Central memory CD8-positive, alpha-beta T cell (primary cell): ENCODE results near the gene CDC42BPA.
A peak's percentile ranks its signal among the peaks of the same experiment; 100 is the strongest.
"Not testable (repeated sequence)": the region's sequence is repeated elsewhere in the genome, so short reads cannot be mapped to it uniquely, and the experiment has no call there.

Source experiments
- ATAC-seq: fragments of 150-1000 bp; cut with Tn5 transposase; replicated peaks from 2 replicates; pipeline ENCODE4 v1.10.0; 2022; ENCODE audit warnings: mild to moderate bottlenecking, moderate FRiP score, moderate number of reproducible peaks; ENCODE audit not compliant: poor library complexity, severe bottlenecking; ENCODE audit errors: extremely low read depth
- DNase-seq, 2 donors: peaks; one replicate each; pipeline ENCODE4 v3.0.0; 2021; ENCODE audit warnings: low spot score in 2 of 2
- H3K27ac Mint-ChIP-seq: one replicate; pipeline ENCODE4 v1.8.0; 2022; ENCODE audit warnings: low read depth, mild to moderate bottlenecking, moderate library complexity, mixed read lengths
- H3K27me3 Mint-ChIP-seq: one replicate; pipeline ENCODE4 v1.8.0; 2022; ENCODE audit warnings: mixed read lengths
- H3K36me3 Mint-ChIP-seq: one replicate; pipeline ENCODE4 v1.8.0; 2022; ENCODE audit warnings: mild to moderate bottlenecking, moderate library complexity, mixed read lengths; ENCODE audit not compliant: insufficient read depth
- H3K4me1 Mint-ChIP-seq: one replicate; pipeline ENCODE4 v1.8.0; 2022; ENCODE audit warnings: mixed read lengths
- H3K4me3 Mint-ChIP-seq: one replicate; pipeline ENCODE4 v1.8.0; 2022; ENCODE audit warnings: mild to moderate bottlenecking, moderate library complexity, mixed read lengths
- H3K9me3 Mint-ChIP-seq: one replicate; pipeline ENCODE4 v1.8.0; 2022; ENCODE audit warnings: mixed read lengths

The CDC42BPA gene

DNA sequence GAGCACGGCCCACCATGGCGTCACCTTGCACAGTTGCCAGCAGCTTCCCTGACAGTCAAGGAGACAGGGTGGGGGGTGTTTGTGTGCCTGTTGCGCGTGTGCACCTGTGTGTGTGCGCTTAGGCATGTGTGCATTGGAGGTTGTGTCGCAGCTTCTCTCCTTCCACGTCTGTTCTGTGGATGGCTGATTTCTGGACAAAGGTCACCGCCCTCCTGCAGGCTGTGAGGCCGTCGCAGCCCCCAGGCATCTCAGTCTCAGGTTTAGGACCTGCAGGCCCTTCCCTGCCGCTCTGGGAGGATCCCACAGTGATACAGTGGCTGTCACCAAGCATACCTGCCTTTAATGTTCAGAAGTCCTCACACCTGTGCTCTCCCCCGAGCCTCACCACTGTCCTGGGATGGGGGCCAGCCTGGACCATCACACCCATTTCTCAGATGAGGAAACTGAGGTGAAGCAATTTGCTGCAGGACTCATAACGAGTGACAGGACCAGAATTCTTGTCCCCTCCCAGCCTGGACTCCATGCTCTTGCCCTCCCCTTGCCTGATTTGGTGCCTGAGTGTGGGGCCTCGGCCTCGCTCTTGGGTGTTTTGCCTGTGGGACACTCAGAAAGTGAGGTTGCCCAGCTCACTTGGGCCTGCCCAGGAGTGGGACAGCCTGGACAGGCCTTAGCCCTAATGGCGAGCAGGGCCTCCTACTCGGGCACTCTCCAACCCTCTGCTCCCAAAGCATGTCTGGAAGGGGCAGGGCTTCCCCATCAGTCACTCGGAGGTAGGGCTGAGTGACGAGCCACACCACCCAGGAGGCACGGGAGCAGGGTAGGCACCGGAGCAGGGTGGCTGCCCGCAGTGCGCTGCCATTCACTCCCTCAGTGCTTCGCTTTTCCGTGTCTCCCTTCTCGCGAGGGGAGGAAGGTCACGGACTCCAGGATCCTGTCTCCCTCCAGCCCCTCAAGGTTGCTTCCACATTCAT, 355.6 kb downstream of the CDC42BPA start:
- DNase-seq (no peak), ATAC-seq (no peak)
- Mint-ChIP-seq H3K4me1 (peaks cover 29% of the 10 kb centered on the region), H3K27ac (no peak overlapping the region), H3K9me3 (no peaks in the 10 kb centered on the region), H3K27me3 (no peaks in the 10 kb centered on the region), H3K4me3 (no peak overlapping the region), H3K36me3 (peaks cover 12% of the 10 kb centered on the region)

DNA sequence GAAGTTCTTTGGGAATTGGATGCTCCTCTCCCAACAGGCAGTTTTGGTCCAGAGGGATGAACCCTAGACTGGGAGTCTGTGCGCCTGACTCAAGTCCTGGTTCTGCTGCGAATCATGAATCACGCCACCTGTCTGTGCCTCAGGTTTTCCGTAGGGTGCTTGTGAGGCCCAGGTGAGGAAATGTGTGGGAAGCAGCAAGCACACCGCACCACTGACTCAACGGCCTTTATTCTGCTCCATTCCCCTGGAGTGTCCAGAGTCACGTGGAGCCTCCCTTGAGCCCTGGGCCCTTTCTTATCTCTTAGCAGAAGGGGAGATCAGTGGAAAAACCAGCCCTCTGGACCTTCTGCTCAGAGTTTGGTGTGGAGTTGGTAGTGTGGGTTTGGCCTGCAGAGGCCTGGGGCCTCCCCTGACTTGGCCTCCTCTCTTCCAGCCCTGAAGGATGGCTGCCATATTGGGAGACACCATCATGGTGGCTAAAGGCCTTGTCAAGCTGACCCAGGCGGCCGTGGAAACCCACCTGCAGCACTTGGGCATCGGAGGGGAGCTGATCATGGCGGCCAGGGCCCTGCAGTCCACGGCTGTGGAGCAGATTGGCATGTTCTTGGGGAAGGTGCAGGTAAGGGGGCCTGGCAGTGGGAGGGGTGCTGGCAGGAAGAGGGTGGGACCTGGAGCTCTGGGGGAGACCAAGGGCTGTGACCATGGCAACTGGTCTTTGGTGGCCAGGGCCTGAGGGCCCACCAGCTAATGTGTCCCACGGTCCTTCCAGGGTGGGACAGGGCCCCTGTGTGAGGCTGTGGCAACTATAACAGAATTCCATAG, 357.1 kb downstream of the CDC42BPA start:
- Mint-ChIP-seq H3K4me3 (no peak overlapping the region), H3K9me3 (peaks cover 8% of the 10 kb centered on the region), H3K27me3 (no peaks in the 10 kb centered on the region), H3K4me1 (peaks cover 34% of the 10 kb centered on the region), H3K36me3 (peaks cover 7% of the 10 kb centered on the region), H3K27ac (no peak overlapping the region)
- ATAC-seq (no peak), DNase-seq (no peak)

DNA sequence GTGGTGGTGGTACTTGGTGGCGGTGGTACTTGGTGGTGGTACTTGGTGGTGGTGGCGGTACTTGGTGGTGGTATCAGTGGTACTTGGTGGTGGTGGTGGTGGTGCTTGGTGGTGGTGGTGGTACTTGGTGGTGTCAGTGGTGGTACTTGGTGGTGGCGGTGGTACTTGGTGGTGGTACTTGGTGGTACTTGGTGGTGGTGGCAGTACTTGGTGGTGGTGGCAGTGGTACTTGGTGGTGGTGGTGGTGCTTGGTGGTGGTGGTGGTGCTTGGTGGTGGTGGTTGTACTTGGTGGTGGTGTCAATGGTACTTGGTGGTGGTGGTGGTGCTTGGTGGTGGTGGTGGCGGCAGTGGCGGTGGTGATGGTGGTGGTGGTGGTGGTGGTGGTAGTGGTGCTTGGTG, 358.0 kb downstream of the CDC42BPA start:
- H3K4me1 Mint-ChIP-seq: peaks cover 34% of the 10 kb centered on the region
- no peak overlapping the region for H3K27ac Mint-ChIP-seq
- DNase-seq (no peak), ATAC-seq (no peak)
- peaks cover 13% of the 10 kb centered on the region for H3K9me3 Mint-ChIP-seq
- H3K36me3 Mint-ChIP-seq: peaks cover 7% of the 10 kb centered on the region
- no peak overlapping the region for H3K4me3 Mint-ChIP-seq
- H3K27me3 Mint-ChIP-seq: no peaks in the 10 kb centered on the region

DNA sequence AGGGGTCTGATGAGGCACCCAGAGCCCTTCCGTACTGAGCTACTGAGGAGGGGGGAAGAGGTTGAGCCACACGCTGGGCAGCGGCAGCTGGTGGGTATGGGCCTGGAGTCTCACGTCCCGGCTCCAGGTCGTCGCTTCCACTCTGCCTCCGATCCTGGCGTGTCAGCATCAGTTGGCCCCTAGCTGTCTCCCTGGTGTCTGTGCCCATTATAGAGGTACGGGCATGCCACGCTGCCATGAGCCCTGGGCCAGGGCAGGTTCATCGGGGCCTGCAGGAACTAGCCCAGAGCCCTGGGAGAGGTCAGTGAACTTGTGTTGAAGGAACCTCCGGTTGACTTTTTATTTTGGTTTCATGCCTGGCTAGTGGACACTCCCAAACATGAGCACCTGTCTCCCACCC, 360.0 kb downstream of the CDC42BPA start:
- peaks cover 13% of the 10 kb centered on the region for H3K9me3 Mint-ChIP-seq
- H3K4me1 Mint-ChIP-seq: peaks cover 37% of the 10 kb centered on the region
- ATAC-seq: no peak
- peak overlapping the region; percentile 61 for H3K27ac Mint-ChIP-seq
- H3K27me3 Mint-ChIP-seq: no peaks in the 10 kb centered on the region
- DNase-seq: no peak
- no peak overlapping the region for H3K4me3 Mint-ChIP-seq
- H3K36me3 Mint-ChIP-seq: peaks cover 5% of the 10 kb centered on the region

DNA sequence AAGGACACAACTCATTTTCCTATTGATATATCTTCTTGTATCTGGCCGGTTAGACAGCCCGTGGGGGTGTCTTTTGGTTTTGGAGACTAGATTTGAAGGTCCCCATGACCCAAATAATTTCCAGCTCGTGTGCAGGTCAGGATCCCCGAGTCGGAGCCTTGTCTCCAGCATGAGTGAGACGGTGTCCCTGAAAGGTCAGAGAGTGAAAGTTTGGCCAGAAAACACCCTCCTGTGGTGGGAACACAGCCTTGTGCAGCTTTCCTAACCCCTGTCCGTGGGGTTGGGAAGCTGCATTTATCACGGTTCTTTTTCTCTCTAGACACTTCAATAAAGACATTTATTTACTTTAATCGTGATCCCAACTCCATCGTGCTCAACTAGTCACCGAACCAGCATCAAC, 360.6 kb downstream of the CDC42BPA start:
- H3K36me3 Mint-ChIP-seq: peaks cover 5% of the 10 kb centered on the region
- DNase-seq (no peak), ATAC-seq (no peak)
- H3K4me1 Mint-ChIP-seq: peaks cover 41% of the 10 kb centered on the region
- H3K4me3 Mint-ChIP-seq: no peak overlapping the region
- H3K9me3 Mint-ChIP-seq: peaks cover 13% of the 10 kb centered on the region
- no peaks in the 10 kb centered on the region for H3K27me3 Mint-ChIP-seq
- no peak overlapping the region for H3K27ac Mint-ChIP-seq

DNA sequence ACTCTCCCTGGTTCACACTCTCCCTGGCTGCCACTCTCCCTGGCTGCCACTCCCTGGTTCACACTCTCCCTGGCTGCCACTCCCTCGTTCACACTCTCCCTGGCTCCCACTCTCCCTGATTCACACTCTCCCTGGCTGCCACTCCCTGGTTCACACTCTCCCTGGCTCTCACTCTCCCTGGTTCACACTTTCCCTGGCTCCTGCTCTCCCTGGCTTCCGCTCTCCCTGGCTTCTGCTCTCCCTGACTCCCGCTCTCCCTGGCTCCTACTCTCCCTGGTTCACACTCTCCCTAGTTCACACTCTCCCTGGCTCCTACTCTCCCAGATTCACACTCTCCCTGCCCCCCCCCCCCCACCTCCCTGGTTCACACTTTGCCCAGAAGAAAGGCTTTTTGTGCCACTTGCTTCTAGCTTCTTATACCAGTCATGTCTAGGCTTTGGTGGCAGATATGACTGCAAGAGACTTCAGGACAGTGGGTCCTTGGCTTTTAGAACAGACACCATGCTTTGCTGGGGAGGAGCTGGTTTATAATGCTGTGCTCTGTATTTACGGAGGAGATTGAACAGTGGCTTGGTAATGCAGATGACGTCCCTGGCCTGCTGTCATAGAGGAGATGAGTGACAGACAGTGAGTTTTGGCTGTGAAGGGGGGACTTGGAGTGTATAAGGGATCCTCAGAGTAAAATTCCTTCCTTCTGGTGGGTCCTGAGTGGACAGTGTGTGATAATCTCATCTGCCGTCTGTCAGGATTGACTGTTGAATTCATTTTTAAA, 361.2 kb downstream of the CDC42BPA start:
- H3K36me3 Mint-ChIP-seq: peaks cover 4% of the 10 kb centered on the region
- peak overlapping the region; percentile 19 for H3K27ac Mint-ChIP-seq
- peaks cover 41% of the 10 kb centered on the region for H3K4me1 Mint-ChIP-seq
- peaks cover 13% of the 10 kb centered on the region for H3K9me3 Mint-ChIP-seq
- H3K4me3 Mint-ChIP-seq: no peak overlapping the region
- ATAC-seq (no peak), DNase-seq (no peak)
- H3K27me3 Mint-ChIP-seq: no peaks in the 10 kb centered on the region

DNA sequence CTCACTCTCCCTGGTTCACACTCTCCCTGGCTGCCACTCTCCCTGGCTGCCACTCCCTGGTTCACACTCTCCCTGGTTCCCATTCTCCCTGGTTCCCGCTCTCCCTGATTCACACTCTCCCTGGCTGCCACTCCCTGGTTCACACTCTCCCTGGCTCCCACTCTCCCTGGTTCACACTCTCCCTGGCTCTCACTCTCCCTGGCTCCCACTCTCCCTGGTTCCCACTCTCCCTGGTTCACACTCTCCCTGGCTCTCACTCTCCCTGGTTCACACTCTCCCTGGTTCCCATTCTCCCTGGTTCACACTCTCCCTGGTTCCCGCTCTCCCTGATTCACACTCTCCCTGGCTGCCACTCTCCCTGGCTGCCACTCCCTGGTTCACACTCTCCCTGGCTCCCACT, 362.4 kb downstream of the CDC42BPA start:
- not testable (repeated sequence) for H3K4me3 Mint-ChIP-seq, DNase-seq, ATAC-seq, H3K27me3 Mint-ChIP-seq, H3K27ac Mint-ChIP-seq, H3K36me3 Mint-ChIP-seq
- Mint-ChIP-seq H3K4me1 (peaks cover 46% of the 10 kb centered on the region), H3K9me3 (peaks cover 13% of the 10 kb centered on the region)

DNA sequence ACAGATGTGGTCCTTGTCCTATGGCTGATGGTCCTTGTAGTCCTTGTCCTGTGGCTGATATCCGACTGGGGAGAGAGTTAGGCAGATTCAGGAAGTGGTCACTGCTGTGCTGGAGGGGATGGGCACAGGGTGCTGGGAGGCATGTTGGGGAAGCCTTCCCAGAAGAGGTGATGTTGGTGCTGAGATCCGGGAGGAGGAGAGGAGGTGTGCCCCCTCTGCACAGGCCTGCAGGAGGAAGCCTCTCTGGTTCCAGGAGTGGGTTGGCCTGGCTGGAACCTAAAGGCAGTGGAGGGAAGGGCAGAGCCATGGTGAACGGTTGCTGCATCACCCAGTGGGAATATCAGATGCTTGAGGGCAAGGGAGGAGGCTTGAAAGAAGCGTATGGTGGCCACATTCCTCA, 363.5 kb downstream of the CDC42BPA start:
- peaks cover 46% of the 10 kb centered on the region for H3K4me1 Mint-ChIP-seq
- no peak overlapping the region for H3K4me3 Mint-ChIP-seq

DNA sequence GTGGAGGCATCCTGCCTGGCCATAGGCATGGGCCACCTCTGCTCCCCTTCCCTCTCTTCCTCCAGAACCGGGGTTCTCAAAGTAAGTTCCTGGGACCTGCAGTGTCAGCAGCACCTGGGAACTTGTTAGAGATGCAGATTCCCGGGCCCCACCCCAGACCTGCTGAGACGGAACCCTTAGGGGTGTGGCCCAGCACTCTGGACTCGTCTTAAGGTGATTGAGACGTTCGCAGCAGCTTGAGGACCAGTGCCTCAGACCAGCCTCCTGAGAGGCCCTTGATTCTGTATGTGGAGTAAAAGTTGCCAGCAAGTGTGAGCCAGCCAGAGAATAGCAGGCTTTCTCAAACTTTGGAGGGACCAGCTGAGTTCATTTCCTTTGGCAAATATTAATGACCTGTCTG, 364.0 kb downstream of the CDC42BPA start:
- H3K4me3 Mint-ChIP-seq: no peak overlapping the region
- H3K9me3 Mint-ChIP-seq: peaks cover 13% of the 10 kb centered on the region
- no peaks in the 10 kb centered on the region for H3K36me3 Mint-ChIP-seq
- H3K27ac Mint-ChIP-seq: no peak overlapping the region
- ATAC-seq (no peak), DNase-seq (no peak)
- peaks cover 44% of the 10 kb centered on the region for H3K4me1 Mint-ChIP-seq
- no peaks in the 10 kb centered on the region for H3K27me3 Mint-ChIP-seq

More for the DNA sequence above, 363.5 kb downstream of the CDC42BPA start:
- H3K36me3 Mint-ChIP-seq: peaks cover 3% of the 10 kb centered on the region
- H3K9me3 Mint-ChIP-seq: peaks cover 13% of the 10 kb centered on the region
- ATAC-seq (no peak), DNase-seq (no peak)
- no peak overlapping the region for H3K27ac Mint-ChIP-seq
- H3K27me3 Mint-ChIP-seq: no peaks in the 10 kb centered on the region

DNA sequence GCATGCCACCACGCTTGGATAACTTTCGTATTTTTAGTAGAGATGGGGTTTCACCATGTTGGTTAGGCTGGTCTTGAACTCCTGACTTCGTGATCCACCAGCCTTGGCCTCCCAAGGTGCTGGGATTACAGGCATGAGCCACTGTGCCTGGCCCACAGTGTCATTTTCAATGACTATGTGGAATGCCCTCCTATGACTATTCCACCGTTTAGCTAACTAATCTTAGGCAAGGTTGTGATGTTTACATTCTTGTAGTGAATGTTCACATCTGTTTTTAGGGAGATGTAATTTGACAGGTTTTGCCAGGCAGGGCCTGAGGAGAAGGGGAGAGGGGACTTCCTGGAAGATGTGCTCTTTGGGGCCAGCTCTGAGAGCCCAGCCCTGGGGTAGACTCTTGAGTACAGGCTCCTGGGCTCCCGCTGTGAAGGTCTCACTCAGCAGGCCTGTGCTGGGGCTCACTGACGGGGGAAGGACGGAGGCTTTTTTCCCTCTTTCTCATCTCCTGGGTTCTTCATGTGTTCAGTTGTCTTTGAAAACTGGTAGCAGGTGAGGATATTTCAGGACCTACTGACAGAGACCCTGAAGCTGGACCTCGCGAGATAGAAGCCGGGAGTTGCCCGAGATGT, 365.0 kb downstream of the CDC42BPA start:
- H3K9me3 Mint-ChIP-seq: peaks cover 13% of the 10 kb centered on the region
- peaks cover 41% of the 10 kb centered on the region for H3K4me1 Mint-ChIP-seq
- peak overlapping the region; percentile 60 for H3K27ac Mint-ChIP-seq
- no peaks in the 10 kb centered on the region for H3K36me3 Mint-ChIP-seq
- ATAC-seq (no peak), DNase-seq (no peak)
- no peaks in the 10 kb centered on the region for H3K27me3 Mint-ChIP-seq
- H3K4me3 Mint-ChIP-seq: no peak overlapping the region

DNA sequence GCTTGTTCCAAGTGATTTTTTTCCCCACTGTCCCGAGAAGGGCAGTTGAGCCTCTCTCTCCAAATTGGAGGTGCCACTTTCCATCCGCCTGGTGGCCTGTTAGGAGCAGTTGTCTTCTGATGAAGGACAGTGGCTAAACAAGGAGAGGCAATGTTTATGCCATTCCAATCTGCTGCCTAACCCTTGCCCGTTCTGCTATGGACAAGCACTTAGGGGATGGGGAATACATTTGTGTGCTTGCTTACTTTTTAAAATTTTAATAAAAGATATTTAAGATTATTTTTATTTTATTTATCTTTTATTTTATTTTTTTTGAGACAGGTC, 366.2 kb downstream of the CDC42BPA start:
- peaks cover 33% of the 10 kb centered on the region for H3K4me1 Mint-ChIP-seq

More for the DNA sequence above, 366.2 kb downstream of the CDC42BPA start:
- Mint-ChIP-seq H3K27me3 (no peaks in the 10 kb centered on the region), H3K4me3 (no peak overlapping the region), H3K27ac (no peak overlapping the region), H3K9me3 (peaks cover 12% of the 10 kb centered on the region), H3K36me3 (no peaks in the 10 kb centered on the region)
- ATAC-seq (no peak), DNase-seq (no peak)
